Smooth muscle cell (in vitro differentiated cells): ENCODE data around the gene PDE3B. TPM values are rescaled to one million over a fixed set of nuclear protein-coding genes. Genes with fewer than 3 reads are reported as not detected.
"Not testable (repeated sequence)": the region's sequence is repeated elsewhere in the genome, so short reads cannot be mapped to it uniquely, and the experiment has no call there.

ENCODE experiments used
- DNase-seq: peaks from one replicate; lab custom pipeline; 2025; ENCODE audit not compliant: unreplicated experiment; lab: John Stamatoyannopoulos, UW
- H2AFZ ChIP-seq: fragments of 200-600 bp; sonication (generic); 2 replicates; pipeline ENCODE4 v1.6.0; 2016; ENCODE audit warnings: antibody characterized with exemption, low read depth, mild to moderate bottlenecking
- H3F3A ChIP-seq: fragments of 200-600 bp; sonication (generic); 2 replicates; pipeline ENCODE4 v1.6.0; 2017; ENCODE audit warnings: antibody characterized with exemption, low read depth
- H3K27ac ChIP-seq: fragments of 200-600 bp; sonication (generic); 2 replicates; pipeline ENCODE4 v1.5.1; 2016; ENCODE audit warnings: low read depth, mild to moderate bottlenecking
- H3K27me3 ChIP-seq: fragments of 200-600 bp; sonication (generic); 2 replicates; pipeline ENCODE4 v1.6.1; 2016; ENCODE audit warnings: low read depth, mild to moderate bottlenecking
- H3K36me3 ChIP-seq: fragments of 200-600 bp; sonication (generic); 2 replicates; pipeline ENCODE4 v1.5.1; 2016; ENCODE audit warnings: low read depth
- H3K4me1 ChIP-seq: fragments of 200-600 bp; sonication (generic); 2 replicates; pipeline ENCODE4 v1.5.1; 2016; ENCODE audit warnings: low read depth
- H3K4me2 ChIP-seq: fragments of 200-600 bp; sonication (generic); 2 replicates; pipeline ENCODE4 v1.6.0; 2016; ENCODE audit warnings: mild to moderate bottlenecking
- H3K4me3 ChIP-seq: fragments of 200-600 bp; sonication (generic); 2 replicates; pipeline ENCODE4 v1.5.1; 2016; ENCODE audit warnings: mild to moderate bottlenecking
- H3K79me2 ChIP-seq: fragments of 200-600 bp; sonication (generic); 2 replicates; pipeline ENCODE4 v1.6.0; 2016; ENCODE audit warnings: low read depth, mild to moderate bottlenecking
- H3K9ac ChIP-seq: fragments of 200-600 bp; sonication (generic); 2 replicates; pipeline ENCODE4 v1.6.0; 2016; ENCODE audit warnings: low read depth
- H3K9me3 ChIP-seq: fragments of 200-600 bp; sonication (generic); replicated peaks from 2 replicates; pipeline ENCODE4 v1.5.1; 2016; ENCODE audit warnings: low read depth
- H4K20me1 ChIP-seq: fragments of 200-600 bp; sonication (generic); 2 replicates; pipeline ENCODE4 v1.6.0; 2016; ENCODE audit warnings: low read depth
- CTCF ChIP-seq: fragments of 200-600 bp; sonication (generic); IDR thresholded peaks from 2 replicates; pipeline ENCODE4 v1.5.1; 2017; ENCODE audit warnings: borderline replicate concordance, mild to moderate bottlenecking, antibody characterized with exemption; ENCODE audit not compliant: insufficient read depth, poor library complexity, severe bottlenecking
- WGBS: methylation state at CpG from one replicate; pipeline ENCODE4 v1.1.7; 2016; ENCODE audit warnings: low lambda C conversion rate; 5-methylcytosine and 5-hydroxymethylcytosine counted together
- polyA plus RNA-seq: library from polyadenylated mRNA; unstranded; fragments of >200 nt; fragmentation: Nextera tagmentation; extraction: Ambion mirVana; gene quantifications from 2 replicates; pipeline ENCODE4 v1.2.1, GENCODE V29; 2016
- total RNA-seq: library from RNA; depleted of rRNA; stranded (reverse); fragments of >200 nt; gene quantifications from 2 replicates; pipeline ENCODE4 v1.2.3, GENCODE V29; 2014

The PDE3B gene
- total and polyA plus RNA-seq, 2 experiments from 2014 or later, result 1.7 to 1.8 TPM

GRCh38 chr11:14676068-14676467, 32.5 kb downstream of the PDE3B start:
- H3K27ac ChIP-seq, result no peak overlapping the region
- no peak for DNase-seq
- no peak overlapping the region for H3K9ac ChIP-seq
- TF ChIP-seq CTCF, result no peak
- peaks cover 3% of the 10 kb centered on the region for H3F3A ChIP-seq
- no peak overlapping the region for H3K4me3 ChIP-seq
- no peaks in the 10 kb centered on the region for H3K36me3 ChIP-seq
- H3K27me3 ChIP-seq, result no peaks in the 10 kb centered on the region
- no peaks in the 10 kb centered on the region for H3K4me1 ChIP-seq
- H3K79me2 ChIP-seq, result no peaks in the 10 kb centered on the region
- no peak overlapping the region for H2AFZ ChIP-seq
- H3K9me3 ChIP-seq, result no peaks in the 10 kb centered on the region
- no peaks in the 10 kb centered on the region for H4K20me1 ChIP-seq
- WGBS, result 100% methylated on average over 2 of the region's 2 CpGs
- no peak overlapping the region for H3K4me2 ChIP-seq

GRCh38 chr11:14677146-14677545, 33.5 kb downstream of the PDE3B start:
- Histone ChIP-seq H3K27ac (no peak overlapping the region), H3K4me3 (no peak overlapping the region), H3K79me2 (no peaks in the 10 kb centered on the region), H3K27me3 (no peaks in the 10 kb centered on the region), H2AFZ (no peak overlapping the region), H3K36me3 (no peaks in the 10 kb centered on the region), H3F3A (peaks cover 1% of the 10 kb centered on the region), H3K9me3 (no peaks in the 10 kb centered on the region), H4K20me1 (no peaks in the 10 kb centered on the region), H3K4me2 (no peak overlapping the region), H3K4me1 (no peaks in the 10 kb centered on the region), H3K9ac (no peak overlapping the region)
- WGBS, result 96% methylated on average over 2 of the region's 2 CpGs
- no peak for DNase-seq
- no peak for TF ChIP-seq CTCF

- H4K20me1 ChIP-seq, result no peaks in the 10 kb centered on the region
- H3K4me3 ChIP-seq, result no peak overlapping the region
- H3K9me3 ChIP-seq, result no peaks in the 10 kb centered on the region
- no peak overlapping the region for H3K4me2 ChIP-seq
- DNase-seq, result no peak
- no peaks in the 10 kb centered on the region for H3K4me1 ChIP-seq
- H3K9ac ChIP-seq, result no peak overlapping the region
- H3K27me3 ChIP-seq, result no peaks in the 10 kb centered on the region
- no peak overlapping the region for H2AFZ ChIP-seq
- no peak overlapping the region for H3K27ac ChIP-seq
- H3F3A ChIP-seq, result no peaks in the 10 kb centered on the region
- no peaks in the 10 kb centered on the region for H3K79me2 ChIP-seq
- H3K36me3 ChIP-seq, result no peaks in the 10 kb centered on the region
- TF ChIP-seq CTCF, result no peak
- 98% methylated on average over 2 of the region's 2 CpGs for WGBS
These were observed 34.7 kb downstream of the PDE3B start for GRCh38 chr11:14678350-14678749.

DNA sequence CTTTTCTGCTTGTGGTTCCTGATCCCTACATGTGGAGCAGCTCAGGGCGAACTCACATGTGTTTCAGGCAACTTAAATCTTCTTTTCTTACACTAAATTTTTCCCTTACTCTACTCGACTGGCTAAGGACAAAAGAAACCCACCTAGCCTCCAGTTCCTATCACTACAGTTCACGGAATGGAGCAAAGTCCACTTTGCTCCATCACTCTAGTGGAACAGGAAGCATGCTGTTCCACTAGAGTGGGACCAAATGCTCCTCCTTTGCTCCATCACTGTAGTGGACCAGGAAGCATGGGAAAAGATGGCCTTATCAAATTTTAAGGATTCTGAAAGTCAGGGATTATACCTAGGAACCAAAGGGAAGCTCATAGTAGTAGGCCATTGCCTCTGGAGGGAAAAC, 36.1 kb downstream of the PDE3B start:
- no peak for DNase-seq
- Histone ChIP-seq H3K9me3 (no peaks in the 10 kb centered on the region), H3K4me3 (no peak overlapping the region), H3K36me3 (no peaks in the 10 kb centered on the region), H3K4me2 (no peak overlapping the region), H3K79me2 (no peaks in the 10 kb centered on the region), H3F3A (no peaks in the 10 kb centered on the region), H3K4me1 (no peaks in the 10 kb centered on the region), H4K20me1 (no peaks in the 10 kb centered on the region), H3K9ac (no peak overlapping the region), H3K27me3 (no peaks in the 10 kb centered on the region), H3K27ac (no peak overlapping the region), H2AFZ (no peak overlapping the region)
- 91% methylated on average over 3 of the region's 3 CpGs for WGBS
- TF ChIP-seq CTCF, result no peak

GRCh38 chr11:14684234-14684915, 40.8 kb downstream of the PDE3B start:
- DNase-seq, H3K4me2 ChIP-seq, H3K4me3 ChIP-seq, H3F3A ChIP-seq, H3K27me3 ChIP-seq, H3K79me2 ChIP-seq, H3K9me3 ChIP-seq, H3K9ac ChIP-seq, H4K20me1 ChIP-seq, H3K27ac ChIP-seq, H2AFZ ChIP-seq, H3K4me1 ChIP-seq, H3K36me3 ChIP-seq: not testable (repeated sequence)
- WGBS, result 95% methylated on average over 6 of the region's 6 CpGs
